GM13976 (cell line): ENCODE measurements around the gene ZNF24.
A peak's percentile ranks its signal among the peaks of the same experiment; 100 is the strongest.

Source experiments
- DNase-seq: peaks from one replicate; pipeline ENCODE4 v3.0.0; 2012; ENCODE audit warnings: low spot score
- in situ Hi-C: fragments of 300-500 bp; cut with MboI; formaldehyde crosslinking; loops from one replicate; pipeline ENCODE4 v1.12.0; 2022; ENCODE audit warnings: low sequenced_read_pairs, mixed read lengths, inconsistent platforms; ENCODE audit not compliant: unreplicated experiment
- TF ChIP-seq, protein P1 (sequence below): IDR thresholded peaks from 2 replicates; pipeline ENCODE4 v1.5.1; 2012; ENCODE audit warnings: borderline replicate concordance, mild to moderate bottlenecking; ENCODE audit not compliant: insufficient read depth; ENCODE audit errors: extremely low read depth, missing control alignments, control extremely low read depth

The ZNF24 gene

GRCh38 chr18:35376742-35377695 is 32.8 kb upstream of the ZNF24 start, which contains the start of gene ZNF396:
TSS of gene ZNF396 (minus strand) at chr18:35377337. CDS start at chr18:35374292, 3,045 bp downstream.
- TF ChIP-seq, protein P1, sequence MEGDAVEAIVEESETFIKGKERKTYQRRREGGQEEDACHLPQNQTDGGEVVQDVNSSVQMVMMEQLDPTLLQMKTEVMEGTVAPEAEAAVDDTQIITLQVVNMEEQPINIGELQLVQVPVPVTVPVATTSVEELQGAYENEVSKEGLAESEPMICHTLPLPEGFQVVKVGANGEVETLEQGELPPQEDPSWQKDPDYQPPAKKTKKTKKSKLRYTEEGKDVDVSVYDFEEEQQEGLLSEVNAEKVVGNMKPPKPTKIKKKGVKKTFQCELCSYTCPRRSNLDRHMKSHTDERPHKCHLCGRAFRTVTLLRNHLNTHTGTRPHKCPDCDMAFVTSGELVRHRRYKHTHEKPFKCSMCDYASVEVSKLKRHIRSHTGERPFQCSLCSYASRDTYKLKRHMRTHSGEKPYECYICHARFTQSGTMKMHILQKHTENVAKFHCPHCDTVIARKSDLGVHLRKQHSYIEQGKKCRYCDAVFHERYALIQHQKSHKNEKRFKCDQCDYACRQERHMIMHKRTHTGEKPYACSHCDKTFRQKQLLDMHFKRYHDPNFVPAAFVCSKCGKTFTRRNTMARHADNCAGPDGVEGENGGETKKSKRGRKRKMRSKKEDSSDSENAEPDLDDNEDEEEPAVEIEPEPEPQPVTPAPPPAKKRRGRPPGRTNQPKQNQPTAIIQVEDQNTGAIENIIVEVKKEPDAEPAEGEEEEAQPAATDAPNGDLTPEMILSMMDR = no peak
- in situ Hi-C loops = loop anchor here (10.0 to 25.0 kb wide), 2 partner anchors 152 to 585 kb away; partner anchors contain the start of gene RMP24
- peak; percentile 85 for DNase-seq

GRCh38 chr18:35376393-35376741 is 32.1 kb upstream of the ZNF24 start:
- TF ChIP-seq, protein P1 = no peak
- peak; percentile 64 for DNase-seq
- in situ Hi-C loops = loop anchor here (10.0 to 25.0 kb wide), 2 partner anchors 152 to 586 kb away; partner anchors contain the start of gene RMP24

DNA sequence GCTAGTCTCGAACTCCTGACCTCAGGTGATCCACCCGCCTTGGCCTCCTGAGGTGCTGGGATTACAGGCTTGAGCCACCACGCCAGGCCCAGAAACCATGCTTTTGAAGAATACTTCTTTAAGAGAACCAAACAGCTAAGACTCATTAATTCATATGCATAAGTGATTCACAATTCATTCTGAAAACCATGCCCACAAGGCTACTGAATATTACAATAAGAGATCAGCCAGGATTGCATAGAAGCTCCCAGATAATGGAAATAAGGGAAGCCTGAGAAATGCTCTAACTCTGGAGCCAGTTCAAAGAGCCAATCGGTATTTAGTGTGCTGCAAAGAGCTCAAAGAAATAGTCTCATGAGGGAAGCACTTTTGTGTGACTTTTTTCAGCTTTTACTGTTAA is 30.5 kb upstream of the ZNF24 start:
- DNase-seq = no peak
- in situ Hi-C loops = loop anchor here (10.0 to 25.0 kb wide), 2 partner anchors 150 to 588 kb away; partner anchors contain the start of gene RMP24
- TF ChIP-seq, protein P1 = no peak

GRCh38 chr18:35371412-35372195 is 27.4 kb upstream of the ZNF24 start:
- TF ChIP-seq, protein P1 = no peak
- in situ Hi-C loops = loop anchor here (10.0 kb wide), 1 partner anchor 147 kb away; no protein-coding TSS in a partner anchor
- DNase-seq = no peak

DNA sequence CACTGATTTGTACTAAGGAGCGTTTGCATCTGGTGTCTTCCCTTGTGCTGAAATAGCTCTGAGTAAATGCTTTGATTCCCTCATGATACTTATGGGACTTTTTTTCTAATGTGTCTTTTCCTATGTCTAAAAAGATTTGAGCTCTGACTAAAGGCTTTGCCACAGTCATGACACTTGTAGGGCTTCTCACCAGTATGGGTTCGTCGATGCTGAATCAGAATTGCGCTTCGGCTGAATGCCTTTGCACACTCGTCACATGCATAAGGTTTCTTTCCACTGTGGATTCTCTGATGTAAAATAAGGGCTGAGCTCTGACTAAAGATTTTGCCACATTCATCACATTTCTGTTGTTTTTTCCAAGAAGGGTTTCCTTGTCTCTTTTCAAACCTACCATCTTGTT is 24.9 kb upstream of the ZNF24 start:
- no peak for DNase-seq
- TF ChIP-seq, protein P1 = no peak
- in situ Hi-C loops = no loop called here

DNA sequence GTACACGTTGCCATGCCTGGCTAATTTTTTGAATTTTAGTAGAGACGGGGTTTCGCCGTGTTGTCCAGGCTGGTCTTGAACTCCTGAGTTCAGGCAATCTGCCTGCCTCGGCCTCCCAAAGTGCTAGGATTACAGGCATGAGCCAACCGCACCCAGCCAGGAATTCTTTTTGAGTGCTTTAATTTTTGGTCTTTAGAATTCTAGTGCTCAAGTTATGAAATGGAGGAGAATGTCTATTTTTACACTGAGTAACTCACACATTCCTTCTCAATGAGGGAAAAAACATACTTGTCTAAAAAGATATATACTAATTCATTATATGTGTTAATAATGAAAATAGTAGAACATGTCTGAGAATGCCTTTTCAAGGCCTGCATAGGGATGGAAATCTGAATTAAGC is 24.4 kb upstream of the ZNF24 start:
- in situ Hi-C loops = no loop called here
- DNase-seq = no peak

More for the DNA sequence above, 24.4 kb upstream of the ZNF24 start:
- TF ChIP-seq, protein P1 = no peak
